ENCODE data around the gene SPPL3.

DNA sequence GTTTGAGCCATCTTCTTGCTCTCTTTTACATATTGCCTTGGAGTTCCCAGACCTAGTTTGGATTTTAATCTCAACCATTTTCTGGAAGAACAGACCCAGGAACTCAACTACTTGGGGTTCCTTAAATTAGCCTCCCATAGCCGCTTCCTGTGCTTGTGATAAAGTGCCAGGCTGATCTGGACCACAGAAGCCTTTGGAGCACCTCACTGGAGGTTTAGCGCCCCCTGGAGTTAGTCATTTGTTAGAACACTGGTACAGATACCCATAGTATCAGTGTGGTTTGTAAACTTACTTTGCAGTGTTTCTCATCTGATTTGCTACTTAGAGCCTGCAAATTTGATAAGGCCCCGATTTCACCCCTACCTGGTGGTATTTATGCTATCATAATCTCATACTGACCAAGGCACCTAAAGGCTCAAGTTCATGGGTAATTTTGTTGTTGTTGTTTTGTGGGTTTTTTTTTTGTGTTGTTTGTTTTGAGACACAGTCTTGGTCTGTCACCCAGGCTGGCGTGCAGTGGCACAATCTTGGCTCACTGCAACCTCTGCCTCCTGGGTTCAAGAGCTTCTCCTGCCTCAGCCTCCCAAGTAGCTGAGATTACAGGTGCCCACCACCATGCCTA lies 190.2 kb downstream of the SPPL3 start:
- TF ChIP-seq ZBTB7A (IDR thresholded peaks at IDR 0.05; ENCODE audit: low read depth) (no peak), TAF1 (IDR thresholded peaks at IDR 0.05; ENCODE audit: low read depth) (no peak)
